DMS153 treated with DMSO at 0.1 percent for 48 hours (cell line): ENCODE measurements around the gene SPATA31E1.
"Not testable (repeated sequence)": the region's sequence is repeated elsewhere in the genome, so short reads cannot be mapped to it uniquely, and the experiment has no call there.

Source experiments
- DNase-seq: peaks from one replicate; lab custom pipeline; 2025; ENCODE audit not compliant: unreplicated experiment; lab: John Stamatoyannopoulos, UW

The SPATA31E1 gene

DNA sequence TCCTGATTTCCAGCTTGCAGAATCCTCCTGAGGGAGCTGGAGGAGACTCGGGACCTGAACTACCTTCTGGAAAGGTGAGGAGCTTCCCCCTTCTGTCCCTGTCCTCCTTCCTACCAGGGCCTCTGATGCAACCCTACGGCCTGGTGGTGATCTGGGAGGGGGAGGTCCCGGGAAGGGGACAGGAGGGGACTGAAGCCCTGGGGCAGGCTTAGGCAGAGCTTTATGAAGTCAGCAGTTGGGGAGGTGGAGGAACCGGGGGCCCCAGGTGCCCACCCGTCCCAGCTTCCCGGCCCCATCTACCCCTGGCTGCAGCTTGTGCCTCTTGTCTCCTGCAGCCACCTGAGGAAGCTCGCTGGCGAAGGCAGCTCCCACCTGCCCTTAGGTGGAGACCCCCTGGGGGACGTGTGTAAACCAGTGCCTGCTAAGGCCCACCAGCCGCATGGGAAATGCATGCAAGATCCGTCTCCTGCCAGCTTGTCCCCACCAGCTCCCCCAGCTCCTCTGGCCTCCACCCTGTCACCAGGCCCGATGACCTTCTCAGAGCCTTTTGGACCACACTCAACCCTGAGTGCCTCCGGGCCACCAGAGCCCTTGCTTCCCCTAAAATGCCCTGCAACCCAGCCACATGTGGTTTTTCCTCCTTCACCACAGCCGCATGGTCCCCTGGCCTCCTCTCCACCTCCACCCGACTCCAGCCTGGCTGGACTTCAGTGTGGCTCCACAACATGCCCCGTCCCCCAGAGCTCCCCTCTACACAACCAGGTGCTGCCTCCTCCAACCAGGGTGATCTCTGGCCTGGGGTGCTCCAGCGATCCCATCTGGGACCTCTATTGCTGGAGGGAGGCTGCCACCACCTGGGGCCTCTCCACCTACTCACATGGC is 2.1 kb downstream of the SPATA31E1 start:
- no peak for DNase-seq

DNA sequence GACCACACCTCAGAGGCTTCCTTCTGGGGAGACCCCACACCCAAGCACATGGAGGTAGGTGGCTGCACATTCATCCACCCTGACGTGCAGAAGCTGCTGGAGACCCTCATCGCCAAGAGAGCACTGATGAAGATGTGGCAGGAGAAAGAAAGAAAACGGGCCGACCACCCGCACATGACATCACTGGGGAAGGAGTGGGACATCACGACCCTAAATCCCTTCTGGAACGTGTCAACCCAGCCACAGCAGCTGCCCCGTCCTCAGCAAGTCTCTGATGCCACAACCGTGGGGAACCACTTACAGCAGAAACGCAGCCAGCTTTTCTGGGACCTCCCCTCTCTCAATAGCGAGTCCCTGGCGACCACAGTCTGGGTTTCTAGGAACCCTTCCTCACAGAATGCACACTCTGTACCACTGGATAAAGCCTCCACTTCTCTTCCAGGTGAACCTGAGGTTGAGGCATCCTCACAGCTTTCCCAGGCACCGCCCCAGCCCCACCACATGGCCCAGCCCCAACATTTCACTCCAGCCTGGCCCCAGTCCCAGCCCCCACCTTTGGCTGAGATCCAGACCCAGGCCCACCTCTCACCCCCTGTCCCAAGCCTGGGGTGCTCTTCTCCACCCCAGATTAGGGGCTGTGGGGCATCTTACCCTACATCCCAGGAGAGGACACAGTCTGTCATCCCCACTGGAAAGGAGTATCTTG is 3.0 kb downstream of the SPATA31E1 start:
- no peak for DNase-seq

- DNase-seq = no peak
These were observed 3.7 kb downstream of the SPATA31E1 start for GRCh38 chr9:87886210-87886932.

DNA sequence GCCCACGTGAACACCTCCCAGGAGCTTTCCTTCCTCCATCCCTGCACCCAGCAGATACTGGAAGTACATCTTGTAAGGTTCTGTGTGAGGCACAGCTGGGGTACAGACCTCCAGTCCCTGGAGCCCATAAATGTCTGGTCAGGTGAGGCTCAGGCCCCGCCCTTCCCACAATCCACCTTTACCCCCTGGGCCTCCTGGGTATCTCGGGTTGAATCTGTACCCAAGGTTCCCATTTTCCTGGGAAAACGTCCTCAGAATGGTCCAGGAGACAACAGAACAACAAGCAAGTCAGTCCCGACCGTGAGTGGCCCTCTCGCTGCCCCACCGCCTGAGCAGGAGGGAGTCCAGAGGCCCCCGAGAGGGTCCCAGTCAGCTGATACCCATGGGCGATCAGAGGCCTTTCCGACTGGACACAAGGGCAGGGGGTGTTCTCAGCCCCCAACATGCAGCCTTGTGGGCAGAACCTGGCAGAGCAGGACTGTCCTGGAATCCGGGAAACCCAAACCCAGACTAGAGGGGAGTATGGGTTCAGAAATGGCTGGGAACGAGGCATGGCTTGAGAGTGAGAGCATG is 4.3 kb downstream of the SPATA31E1 start:
- no peak for DNase-seq

DNA sequence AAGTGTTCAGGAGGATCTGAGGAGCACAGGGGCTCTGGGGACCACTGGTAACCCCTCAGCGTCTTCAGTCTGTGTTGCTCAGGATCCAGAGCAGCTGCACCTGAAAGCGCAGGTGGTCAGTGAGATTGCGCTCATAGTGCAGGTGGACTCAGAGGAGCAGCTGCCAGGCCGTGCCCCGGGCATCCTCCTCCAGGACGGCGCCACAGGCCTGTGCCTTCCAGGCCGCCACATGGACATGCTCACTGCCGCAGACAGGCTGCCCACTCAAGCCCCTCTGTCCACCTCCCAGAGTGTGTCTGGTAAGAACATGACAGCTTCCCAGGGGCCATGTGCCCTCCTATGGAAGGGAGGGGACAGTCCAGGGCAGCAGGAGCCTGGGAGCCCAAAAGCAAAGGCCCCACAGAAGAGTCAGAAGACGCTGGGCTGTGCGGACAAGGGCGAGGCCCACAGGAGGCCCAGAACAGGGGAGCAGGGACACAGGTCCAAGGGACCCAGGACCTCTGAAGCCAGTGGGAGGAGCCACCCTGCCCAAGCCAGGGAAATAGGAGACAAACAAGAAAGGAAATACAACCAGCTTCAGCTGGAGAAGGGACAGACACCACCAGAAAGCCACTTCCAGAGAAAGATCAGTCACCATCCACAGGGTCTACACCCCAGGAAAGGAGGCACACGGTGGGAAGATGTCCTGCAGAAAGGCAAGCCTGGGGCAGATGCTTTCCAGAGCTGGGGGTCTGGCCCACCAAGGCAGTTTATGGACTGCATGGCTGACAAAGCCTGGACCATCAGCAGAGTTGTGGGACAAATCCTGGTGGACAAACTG is 5.2 kb downstream of the SPATA31E1 start:
- DNase-seq = no peak

DNA sequence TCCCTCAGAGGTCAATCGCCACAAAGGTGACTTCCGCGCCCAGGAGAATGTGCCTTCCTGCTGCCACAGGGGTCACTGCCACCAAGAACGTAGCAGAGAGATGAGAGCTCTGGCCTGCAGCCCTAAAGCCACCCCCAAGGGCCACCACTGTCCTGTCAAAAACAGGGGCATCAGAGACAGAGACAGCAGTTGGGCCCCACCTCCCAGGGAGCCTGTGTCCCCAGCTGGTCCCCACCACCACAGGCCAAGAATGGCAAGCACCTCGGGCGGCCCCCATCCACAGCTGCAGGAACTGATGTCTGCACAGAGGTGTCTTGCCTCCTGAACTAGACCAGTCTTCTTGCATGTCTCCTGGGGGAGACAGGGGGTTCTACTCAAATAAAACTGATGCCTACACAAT is 5.8 kb downstream of the SPATA31E1 start:
- DNase-seq = no peak

- DNase-seq = no peak
These were observed 6.6 kb downstream of the SPATA31E1 start for GRCh38 chr9:87889065-87889881.

- no peak for DNase-seq
These were observed 7.2 kb downstream of the SPATA31E1 start for GRCh38 chr9:87889882-87890252.

DNA sequence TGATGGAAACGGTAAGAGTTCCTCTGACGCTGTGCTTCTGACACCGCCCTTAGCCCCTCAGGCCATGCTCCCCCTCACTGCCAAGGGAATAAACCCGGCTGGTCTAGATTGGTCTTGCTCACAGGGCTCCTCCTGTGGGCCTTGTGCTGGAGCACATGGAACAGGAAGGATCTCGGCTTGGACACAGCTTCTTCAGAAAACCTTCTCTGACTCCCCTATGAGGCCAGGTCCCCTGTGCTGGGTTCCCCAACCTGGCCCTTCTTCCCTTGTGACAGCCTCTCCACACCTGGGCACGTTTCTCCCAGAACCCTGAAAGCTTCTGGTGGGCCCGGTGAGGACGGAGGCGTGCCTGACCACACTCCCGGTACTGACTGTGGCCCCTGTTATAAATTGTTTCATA is 8.2 kb downstream of the SPATA31E1 start:
- no peak for DNase-seq

DNA sequence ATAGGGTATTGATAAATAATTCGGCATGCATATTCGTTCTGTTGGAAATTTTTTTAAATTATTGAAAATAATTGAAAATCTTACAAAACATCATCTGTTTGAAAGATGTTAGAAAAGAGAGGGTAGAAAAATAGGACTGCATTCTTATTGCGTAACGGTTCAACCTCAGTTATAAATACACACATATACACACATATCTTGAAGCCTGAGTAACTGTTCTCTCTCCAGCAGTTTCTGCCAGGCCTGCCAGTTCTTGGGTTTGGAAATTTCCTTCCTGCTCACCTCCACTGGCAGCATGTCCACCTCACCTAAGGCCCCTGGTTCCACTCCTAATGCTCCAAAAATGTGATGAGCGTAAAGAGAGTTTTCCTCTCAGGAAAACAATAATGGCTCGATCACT is 9.1 kb downstream of the SPATA31E1 start:
- no peak for DNase-seq

- no peak for DNase-seq
These were observed 10.3 kb downstream of the SPATA31E1 start for GRCh38 chr9:87892956-87893355.

- no peak for DNase-seq
These were observed 12.4 kb downstream of the SPATA31E1 start for GRCh38 chr9:87894998-87895625.

DNA sequence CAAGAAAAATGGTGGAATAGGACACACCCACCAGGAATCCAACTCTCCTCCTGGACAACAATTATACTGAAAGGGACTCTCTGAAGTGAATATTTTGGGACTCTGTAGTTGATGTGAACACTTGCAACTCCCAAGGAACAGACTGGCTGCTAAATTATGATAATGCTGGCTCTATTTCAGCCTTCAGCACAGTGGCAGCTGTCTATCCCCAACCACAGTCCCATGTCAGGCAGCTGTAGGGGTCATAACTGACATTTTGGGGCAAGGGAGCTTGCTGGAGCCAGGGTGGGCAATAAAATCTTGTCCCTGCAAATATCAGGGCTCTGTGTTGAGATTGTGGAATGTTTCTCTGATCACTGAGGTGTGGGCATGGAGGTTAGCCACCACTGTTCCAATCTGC is 14.2 kb downstream of the SPATA31E1 start:
- DNase-seq = no peak

DNA sequence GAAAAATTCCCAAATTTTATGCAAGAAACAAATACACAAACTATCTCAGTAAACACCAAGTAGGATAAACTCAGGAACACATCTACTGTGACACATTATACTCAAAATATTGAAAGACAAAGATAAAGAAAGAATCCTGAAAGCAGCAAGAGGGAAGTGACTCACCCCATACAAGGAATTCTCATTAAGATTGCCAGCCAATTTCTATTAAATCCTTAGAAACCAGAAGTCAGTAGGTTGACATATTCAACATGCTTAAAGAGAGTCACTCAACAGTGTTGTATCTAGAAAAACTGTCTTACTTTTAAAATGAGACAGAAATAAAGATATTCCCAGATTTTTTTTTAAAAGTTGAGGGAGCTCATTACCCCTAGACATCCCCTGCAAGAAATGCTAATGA is 15.5 kb downstream of the SPATA31E1 start:
- no peak for DNase-seq

GRCh38 chr9:87902371-87902770 is 19.7 kb downstream of the SPATA31E1 start:
- not testable (repeated sequence) for DNase-seq

DNA sequence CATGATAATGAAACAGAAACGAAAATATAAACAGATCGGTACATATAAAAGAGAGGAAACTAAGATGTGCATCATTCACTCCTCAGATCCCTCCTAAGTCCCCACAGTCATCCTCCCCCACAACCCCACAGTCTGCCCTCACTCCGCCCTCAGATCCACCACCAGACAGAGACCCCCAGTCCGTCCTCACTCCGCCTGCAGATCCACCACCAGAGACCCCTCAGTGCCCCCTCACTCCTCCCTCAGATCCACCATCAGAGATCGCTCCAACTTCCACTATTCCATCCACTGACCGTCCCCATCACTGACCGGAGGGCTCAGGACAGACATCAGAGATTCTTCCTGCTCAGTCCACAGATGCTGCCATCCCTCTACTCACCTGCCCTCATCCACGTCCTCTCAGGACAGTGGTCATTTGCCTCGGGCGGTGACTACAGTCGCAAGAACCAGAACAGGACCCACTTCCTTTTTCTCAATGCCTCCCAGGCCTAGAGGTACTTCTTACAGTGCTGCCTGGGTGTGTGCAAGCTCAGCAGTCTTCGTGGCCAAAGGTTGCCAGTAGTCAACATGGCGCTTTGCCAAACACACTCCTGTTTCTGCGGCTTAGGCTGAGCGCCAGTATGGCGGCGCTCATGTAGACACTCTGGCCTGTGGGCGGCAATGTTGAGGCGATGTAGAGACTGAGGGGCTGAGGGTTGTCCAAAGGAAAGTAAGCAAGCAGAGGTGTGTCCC is 26.8 kb downstream of the SPATA31E1 start:
- DNase-seq = no peak

- DNase-seq = no peak
These were observed 28.1 kb downstream of the SPATA31E1 start for GRCh38 chr9:87910821-87911220.

GRCh38 chr9:87917662-87918061 is 35.0 kb downstream of the SPATA31E1 start, which contains the start of gene SPATA31C1:
SPATA31C1 (plus strand) TSS chr9:87917962.
- DNase-seq = not testable (repeated sequence)
